Measurements from ENCODE around the gene TSHR. TPM values are rescaled to one million over a fixed set of nuclear protein-coding genes. Genes with fewer than 3 reads are reported as not detected.

Gene TSHR
- total RNA-seq, 2 experiments from 2014 or later: 4.9 to 40.0 TPM

GRCh38 chr14:81169267-81169666, 213.8 kb downstream of the TSHR start:
- Histone ChIP-seq H3K36me3 (ENCODE audit: insufficient read depth, low read length) (no peaks in the 10 kb centered on the region; the same call in 1 of the 2 replicates), H3K4me2 (ENCODE audit: low read length) (peak overlapping the region; percentile 88), H4K20me1 (ENCODE audit: insufficient read depth, low read length) (no peaks in the 10 kb centered on the region), H3K27ac (ENCODE audit: low read depth, low read length, poor library complexity, severe bottlenecking) (no peak overlapping the region), H3K9me2 (ENCODE audit: insufficient read depth, low read length) (no peaks in the 10 kb centered on the region), H3K79me2 (ENCODE audit: insufficient read depth, low read depth, low read length) (no peaks in the 10 kb centered on the region), H3K9me3 (ENCODE audit: low read length) (no peaks in the 10 kb centered on the region), H3K4me3 (ENCODE audit: low read depth, low read length, poor library complexity, severe bottlenecking) (no peak overlapping the region), H3K4me1 (ENCODE audit: insufficient read depth, low read length, poor library complexity, severe bottlenecking) (peaks cover 44% of the 10 kb centered on the region), H2AFZ (ENCODE audit: low read length) (no peak overlapping the region; the same call in 1 of the 2 replicates)
- intact Hi-C loops (cut with micrococcal nuclease; ENCODE audit: unreplicated experiment): no loop called here
- TF ChIP-seq EZH2phosphoT487 (IDR thresholded peaks at IDR 0.05; ENCODE audit: borderline replicate concordance, low read depth, low read length): no peak
- no peak for TF ChIP-seq CTCF (conservative IDR thresholded peaks at IDR 0.05; ENCODE audit: low read length)
- POLR2A ChIA-PET: interaction anchor here (1.0 to 3.0 kb wide), 6 partner anchors 11 to 236 kb away, joined by 3 to 20 read pairs (median 4); partner anchors contain the start of gene GTF2A1
- no TSS peak for BruUV-seq (replicated peaks)
- CTCF ChIA-PET (ENCODE audit: unreplicated experiment): interaction anchor here (1.0 kb wide), 1 partner anchor 54 kb away, joined by 3 read pairs; no protein-coding TSS in a partner anchor
- no peak for DNase-seq (ENCODE audit: low spot score)

GRCh38 chr14:81169711-81170103, 214.3 kb downstream of the TSHR start:
- H3K4me1 ChIP-seq (ENCODE audit: insufficient read depth, low read length, poor library complexity, severe bottlenecking): peaks cover 41% of the 10 kb centered on the region
- BruUV-seq (replicated peaks): no TSS peak
- CTCF ChIA-PET (ENCODE audit: unreplicated experiment): interaction anchor here (0.7 to 1.1 kb wide), 4 partner anchors 9 to 183 kb away, joined by 3 to 8 read pairs (median 3); no protein-coding TSS in a partner anchor
- no peaks in the 10 kb centered on the region for H3K79me2 ChIP-seq (ENCODE audit: insufficient read depth, low read depth, low read length)
- H2AFZ ChIP-seq (ENCODE audit: low read length): peak overlapping the region; percentile 91
- H3K4me3 ChIP-seq (ENCODE audit: low read depth, low read length, poor library complexity, severe bottlenecking): peak overlapping the region; percentile 62
- peak; percentile 7 for DNase-seq (ENCODE audit: low spot score)
- TF ChIP-seq EZH2phosphoT487 (IDR thresholded peaks at IDR 0.05; ENCODE audit: borderline replicate concordance, low read depth, low read length) (no peak), CTCF (conservative IDR thresholded peaks at IDR 0.05; ENCODE audit: low read length) (no peak)
- intact Hi-C loops (cut with micrococcal nuclease; ENCODE audit: unreplicated experiment): loop anchor here (1.0 to 5.0 kb wide), 3 partner anchors 173 to 303 kb away; no protein-coding TSS in a partner anchor
- H3K36me3 ChIP-seq (ENCODE audit: insufficient read depth, low read length): peaks cover 3% of the 10 kb centered on the region; the same call in 1 of the 2 replicates
- H3K9me2 ChIP-seq (ENCODE audit: insufficient read depth, low read length): no peaks in the 10 kb centered on the region
- H3K27ac ChIP-seq (ENCODE audit: low read depth, low read length, poor library complexity, severe bottlenecking): peak overlapping the region; percentile 62
- POLR2A ChIA-PET: interaction anchor here (0.6 to 3.0 kb wide), 10 partner anchors 10 to 312 kb away, joined by 3 to 20 read pairs (median 4); partner anchors contain the start of gene GTF2A1
- no peaks in the 10 kb centered on the region for H4K20me1 ChIP-seq (ENCODE audit: insufficient read depth, low read length)
- H3K4me2 ChIP-seq (ENCODE audit: low read length): peak overlapping the region; percentile 88
- H3K9me3 ChIP-seq (ENCODE audit: low read length): no peaks in the 10 kb centered on the region

Measured in OCI-LY7 (cell line).